Prostate gland (tissue), 2 donors: Measurements from ENCODE around the gene SPOP. TPM values are rescaled to one million over a fixed set of nuclear protein-coding genes. Genes with fewer than 3 reads are reported as not detected.
"Not testable (repeated sequence)": the region's sequence is repeated elsewhere in the genome, so short reads cannot be mapped to it uniquely, and the experiment has no call there.

Experiments
- DNase-seq: peaks from one replicate; pipeline ENCODE4 v3.0.0-alpha.2; 2019; ENCODE audit warnings: low spot score
- H3K27ac ChIP-seq, 2 donors: fragments of 200-600 bp; sonication (generic); 2 replicates each; pipeline ENCODE4 v1.5.1; 2017 to 2019
- H3K27me3 ChIP-seq: fragments of 200-600 bp; sonication (generic); replicated peaks from 2 replicates; pipeline ENCODE4 v1.5.1; 2019; ENCODE audit not compliant: insufficient read depth
- H3K36me3 ChIP-seq, 2 donors: fragments of 200-600 bp; sonication (generic); 1 replicate in 1 of 2; 2 replicates in 1 of 2; pipeline versions ENCODE4 v1.5.1 to v1.8.1; 2017 to 2019
- H3K4me1 ChIP-seq: fragments of 200-600 bp; sonication (generic); replicated peaks from 2 replicates; pipeline ENCODE4 v1.5.1; 2019
- H3K4me3 ChIP-seq, 2 donors: fragments of 200-600 bp; sonication (generic); 2 replicates each; pipeline ENCODE4 v1.5.1; 2017 to 2019
- H3K9me3 ChIP-seq: fragments of 200-600 bp; sonication (generic); 2 replicates; pipeline ENCODE4 v1.5.1; 2017
- CTCF ChIP-seq, 4 experiments: fragments of 200-600 bp in 2 of 4; fragments of 450-650 bp in 2 of 4; sonication (generic) in 2 of 4; IDR thresholded peaks; 1 replicate in 3 of 4; 2 replicates in 1 of 4; pipeline ENCODE4 v1.5.1; 2016 to 2019; ENCODE audit warnings: antibody characterized with exemption in 4 of 4, mild to moderate bottlenecking in 2 of 4, moderate library complexity in 2 of 4
- POLR2A ChIP-seq: fragments of 450-650 bp; IDR thresholded peaks from one replicate; pipeline ENCODE4 v1.6.1; 2016; ENCODE audit warnings: antibody characterized with exemption, mild to moderate bottlenecking
- POLR2AphosphoS5 ChIP-seq: sonication (generic); formaldehyde crosslinking; IDR thresholded peaks from one replicate; pipeline ENCODE4 v1.6.1; 2017; ENCODE audit warnings: antibody characterized with exemption
- WGBS: methylation state at CpG from one replicate; pipeline ENCODE4 v1.1.5; 2018; 5-methylcytosine and 5-hydroxymethylcytosine counted together
- intact Hi-C: fragments of 100-400 bp; cut with DNase I; formaldehyde crosslinking; loops from one replicate; pipeline ENCODE4 v1.14.2; 2022
- total RNA-seq, 2 donors: library from RNA; depleted of rRNA; stranded (reverse); fragments of >200 nt; gene quantifications; one replicate each; pipeline ENCODE4 v1.1.0, GENCODE V29; 2016

The SPOP gene
- total RNA-seq: 10 to 100 TPM; 80.8 to 93.0 TPM

- TF ChIP-seq POLR2AphosphoS5 (peak; percentile 96), POLR2A (peak; percentile 72), CTCF (IDR thresholded peaks at IDR 0.05) (no peak)
- intact Hi-C loops: loop anchor here (2.0 to 5.0 kb wide), 2 partner anchors 13 to 36 kb away; no protein-coding TSS in a partner anchor
- Histone ChIP-seq H3K27ac (peak within 1 kb of the TSS; percentile 96 to 99), H3K4me1 (peaks cover 11% of the 10 kb centered on the region), H3K27me3 (no peaks in the 10 kb centered on the region), H3K4me3 (peak within 1 kb of the TSS; percentile 59 to 77), H3K9me3 (no peaks in the 10 kb centered on the region), H3K36me3 (no peaks in the 10 kb centered on the region)
- DNase-seq: peak; percentile 99
- WGBS: 15% methylated on average over 53 of the region's 53 CpGs
Measured at GRCh38 chr17:49677933-49678847, at the start of gene SPOP. TSS of gene SPOP (minus strand) at chr17:49678097. CDS start at chr17:49622810, 55,287 bp downstream.

GRCh38 chr17:49727380-49727779 is 49.5 kb upstream of the SPOP start:
- 89% methylated on average over 4 of the region's 4 CpGs for WGBS
- H3K27ac ChIP-seq: no peak overlapping the region
- peaks cover 11% of the 10 kb centered on the region for H3K4me1 ChIP-seq
- intact Hi-C loops: no loop called here
- H3K4me3 ChIP-seq: no peak overlapping the region
- DNase-seq: no peak
- no peaks in the 10 kb centered on the region for H3K36me3 ChIP-seq
- no peaks in the 10 kb centered on the region for H3K9me3 ChIP-seq
- H3K27me3 ChIP-seq: no peaks in the 10 kb centered on the region
- TF ChIP-seq POLR2AphosphoS5 (no peak), POLR2A (no peak), CTCF (IDR thresholded peaks at IDR 0.05) (no peak)

GRCh38 chr17:49725452-49726130 is 47.7 kb upstream of the SPOP start:
- H3K27ac ChIP-seq: no peak overlapping the region
- no peaks in the 10 kb centered on the region for H3K27me3 ChIP-seq
- no peaks in the 10 kb centered on the region for H3K9me3 ChIP-seq
- H3K36me3 ChIP-seq: no peaks in the 10 kb centered on the region
- intact Hi-C loops: no loop called here
- no peak overlapping the region for H3K4me3 ChIP-seq
- peaks cover 11% of the 10 kb centered on the region for H3K4me1 ChIP-seq
- TF ChIP-seq POLR2A: no peak
- WGBS: 89% methylated on average over 7 of the region's 7 CpGs
- no peak for DNase-seq

GRCh38 chr17:49724552-49724951 is 46.7 kb upstream of the SPOP start:
- not testable (repeated sequence) for DNase-seq, H3K36me3 ChIP-seq, H3K9me3 ChIP-seq, H3K27ac ChIP-seq, H3K27me3 ChIP-seq, H3K4me3 ChIP-seq
- peaks cover 11% of the 10 kb centered on the region for H3K4me1 ChIP-seq
- 96% methylated on average over 6 of the region's 6 CpGs for WGBS
- intact Hi-C loops: loop anchor here (5.0 kb wide), 1 partner anchor 33 kb away; no protein-coding TSS in a partner anchor

GRCh38 chr17:49723423-49723822 is 45.5 kb upstream of the SPOP start:
- H3K4me3 ChIP-seq: no peak overlapping the region
- H3K36me3 ChIP-seq: no peaks in the 10 kb centered on the region
- no peaks in the 10 kb centered on the region for H3K9me3 ChIP-seq
- H3K27ac ChIP-seq: peak overlapping the region; percentile 35 to 62
- 20% methylated on average over 8 of the region's 8 CpGs for WGBS
- TF ChIP-seq CTCF (IDR thresholded peaks at IDR 0.05) (no peak), POLR2A (no peak), POLR2AphosphoS5 (no peak)
- intact Hi-C loops: loop anchor here (5.0 kb wide), 1 partner anchor 34 kb away; no protein-coding TSS in a partner anchor
- H3K4me1 ChIP-seq: peaks cover 11% of the 10 kb centered on the region
- DNase-seq: no peak
- H3K27me3 ChIP-seq: no peaks in the 10 kb centered on the region
